Hair follicular keratinocyte (primary cell): Measurements from ENCODE around the gene SPATA2L. TPM values are rescaled to one million over a fixed set of nuclear protein-coding genes. Genes with fewer than 3 reads are reported as not detected.

Experiments
- total RNA-seq: library from RNA; depleted of rRNA; stranded (reverse); fragments of >200 nt; gene quantifications from 2 replicates; pipeline ENCODE4 v1.2.3, GENCODE V29; 2015

The SPATA2L gene, protein sequence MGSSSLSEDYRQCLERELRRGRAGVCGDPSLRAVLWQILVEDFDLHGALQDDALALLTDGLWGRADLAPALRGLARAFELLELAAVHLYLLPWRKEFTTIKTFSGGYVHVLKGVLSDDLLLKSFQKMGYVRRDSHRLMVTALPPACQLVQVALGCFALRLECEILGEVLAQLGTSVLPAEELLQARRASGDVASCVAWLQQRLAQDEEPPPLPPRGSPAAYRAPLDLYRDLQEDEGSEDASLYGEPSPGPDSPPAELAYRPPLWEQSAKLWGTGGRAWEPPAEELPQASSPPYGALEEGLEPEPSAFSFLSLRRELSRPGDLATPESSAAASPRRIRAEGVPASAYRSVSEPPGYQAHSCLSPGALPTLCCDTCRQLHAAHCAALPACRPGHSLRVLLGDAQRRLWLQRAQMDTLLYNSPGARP
- total RNA-seq = 14.1 and 18.1 TPM in 2 replicates

DNA sequence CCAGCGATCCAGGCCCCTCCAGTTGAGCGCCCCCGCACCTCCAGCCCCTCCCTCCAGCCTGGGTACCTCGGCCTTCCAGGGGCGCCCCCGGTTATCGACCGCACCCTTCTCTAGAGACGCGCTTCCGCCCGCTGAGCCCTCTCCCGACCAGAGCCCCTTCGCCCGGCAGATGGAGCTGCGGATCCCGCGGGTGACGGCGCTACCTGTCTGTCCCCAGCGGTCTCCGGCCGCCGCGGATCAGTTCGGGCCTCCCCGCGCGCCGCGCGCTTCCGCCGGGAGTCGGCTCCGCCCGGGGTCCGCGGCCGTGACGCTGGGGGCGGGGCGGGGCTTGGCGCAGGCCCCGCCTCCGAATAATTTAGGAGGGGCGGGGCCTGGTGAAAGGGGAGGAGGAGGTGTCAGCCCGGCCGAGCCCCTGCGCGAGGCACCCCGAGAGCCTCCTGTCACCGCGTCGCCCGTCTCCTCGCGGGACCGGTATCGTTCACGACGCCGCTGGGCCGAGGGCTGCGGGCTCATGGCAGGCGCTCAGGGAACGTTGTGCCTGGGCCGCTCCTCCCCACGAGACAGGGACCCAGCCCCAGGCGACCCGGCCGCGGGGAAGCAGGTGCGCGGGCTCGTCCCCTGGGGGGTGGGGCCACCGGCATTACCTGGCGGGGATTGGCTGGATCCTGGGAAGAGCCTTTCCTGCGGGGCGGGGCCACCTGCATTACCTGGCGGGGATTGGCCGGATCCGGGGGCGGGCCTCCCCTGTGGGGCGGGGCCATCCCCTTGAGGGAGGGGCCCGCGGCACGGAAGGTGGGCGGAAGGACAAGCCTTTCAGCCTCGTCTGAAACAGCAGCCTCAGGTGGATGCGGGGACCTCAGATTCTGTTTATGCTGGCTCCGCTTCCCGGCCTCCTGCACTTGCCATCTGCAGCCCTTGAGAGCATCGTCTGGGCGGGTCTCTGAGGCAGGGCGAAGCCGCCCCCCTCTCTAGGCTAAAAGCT, at the start of gene SPATA2L:
Gene SPATA2L (minus strand): TSS at position 281 of the 982 bp plus-strand sequence. CDS start 473 bp downstream, outside the sequence.

DNA sequence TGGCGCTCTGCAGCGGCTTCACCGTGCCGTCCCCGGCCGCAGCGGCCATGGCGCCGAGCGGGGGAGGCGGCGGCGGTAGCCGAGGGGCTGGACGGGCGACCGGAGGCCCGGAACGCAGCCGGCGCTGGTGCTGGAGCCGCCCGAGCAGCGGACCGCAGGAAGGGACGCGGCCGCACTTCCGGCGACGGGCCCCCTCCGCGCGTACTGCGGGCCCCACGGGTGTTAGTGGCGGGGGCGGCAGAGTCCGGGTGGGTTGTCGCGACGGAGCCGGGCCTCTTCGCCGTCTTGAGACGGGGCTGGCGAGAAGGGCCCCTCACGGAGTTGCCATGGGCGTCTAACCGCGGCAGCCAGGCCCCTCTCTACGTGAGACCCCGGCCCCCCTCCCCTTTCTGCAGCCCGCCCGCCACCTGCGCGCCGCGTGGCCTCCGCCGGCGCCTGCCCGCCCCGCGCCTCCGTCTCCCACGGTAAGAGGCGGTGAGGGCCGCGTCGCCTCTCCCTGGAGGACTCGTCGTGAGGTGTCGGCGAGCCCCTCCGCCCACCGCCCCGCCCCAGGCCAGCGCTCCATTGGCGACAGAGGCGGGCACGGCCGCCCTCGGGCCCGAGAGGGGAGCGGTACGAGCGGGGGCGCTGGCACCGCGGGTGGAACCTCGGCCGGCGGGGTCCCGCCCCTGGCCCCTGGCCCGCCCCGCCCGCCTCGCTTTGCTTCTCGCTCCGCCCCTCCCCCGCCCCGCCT, 19.5 kb upstream of the SPATA2L start, which contains the start of the genes VPS9D1 and ZNF276:
Gene VPS9D1 (minus strand): TSS at position 86 of the 733 bp plus-strand sequence. CDS start 37 bp downstream, at position 49.
Gene ZNF276 (plus strand): TSS at position 725 of the 733 bp plus-strand sequence. CDS start 104 bp downstream, outside the sequence.

DNA sequence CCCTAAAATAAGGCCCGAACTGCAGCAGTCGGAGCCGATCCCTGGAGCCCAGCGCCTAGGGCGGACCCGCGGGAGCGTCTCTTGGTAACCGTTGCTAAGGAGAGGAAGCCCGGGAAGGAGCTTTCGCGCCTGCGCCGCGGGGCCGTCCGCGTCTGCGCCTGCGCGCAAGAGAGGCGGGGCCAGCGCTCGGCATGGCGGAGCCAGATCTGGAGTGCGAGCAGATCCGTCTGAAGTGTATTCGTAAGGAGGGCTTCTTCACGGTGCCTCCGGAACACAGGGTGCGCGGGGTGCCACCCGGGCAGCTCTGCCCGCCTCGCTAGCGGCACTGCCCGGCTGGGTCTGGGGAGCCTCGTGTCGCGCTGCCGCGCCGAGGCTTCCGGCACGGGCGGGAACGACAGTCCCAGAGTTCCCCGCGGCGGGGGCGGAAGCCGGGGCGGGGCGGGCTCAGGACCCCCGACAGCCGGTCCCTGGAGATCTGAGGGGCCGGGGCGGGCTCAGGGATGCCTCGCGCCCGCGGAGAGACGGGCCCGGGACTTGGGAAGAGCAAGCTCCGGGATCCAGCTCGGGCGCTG, 14.9 kb downstream of the SPATA2L start, which contains the start of gene CDK10:
Gene CDK10 (plus strand): TSS at position 170 of the 572 bp plus-strand sequence. CDS start 22 bp downstream, at position 192.

DNA sequence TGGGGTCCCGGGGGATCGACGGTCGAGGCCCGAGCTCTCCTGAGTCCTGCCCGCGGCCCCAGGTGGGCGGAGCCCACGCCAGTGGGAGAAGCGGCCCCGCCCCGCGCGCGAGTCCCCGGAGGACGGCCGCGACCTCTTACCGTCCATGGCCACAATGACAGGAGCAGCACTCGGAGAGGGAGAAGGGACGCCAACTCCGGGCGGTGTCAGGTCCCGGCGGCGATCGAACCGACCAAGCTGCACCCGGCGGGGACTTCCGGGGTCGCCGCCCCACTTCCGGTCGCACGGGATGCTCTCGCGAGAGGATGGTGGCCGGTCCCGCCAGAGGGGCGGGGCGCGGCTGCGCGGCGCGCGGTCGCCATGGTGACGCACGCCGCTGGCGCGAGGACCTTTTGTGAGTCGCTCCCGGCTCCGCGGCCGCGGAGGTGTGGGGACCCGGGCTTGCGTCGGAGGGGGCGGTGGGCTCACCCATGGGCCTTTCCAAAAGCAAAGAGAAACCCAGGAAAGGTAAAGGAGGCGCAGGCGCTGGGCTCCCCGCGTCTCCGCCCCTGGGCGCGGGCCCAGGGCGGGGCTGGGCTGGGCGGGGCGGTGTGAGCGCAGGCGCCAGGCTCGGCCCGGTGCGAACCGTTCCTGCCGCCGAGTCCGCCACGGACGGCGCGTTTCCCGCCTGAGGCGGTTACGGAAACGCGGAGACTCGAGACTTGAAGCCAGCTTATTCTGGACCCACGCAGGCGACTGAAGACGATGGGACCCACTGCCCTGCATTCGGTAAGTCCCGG, 43.9 kb downstream of the SPATA2L start, which contains the start of the genes CHMP1A and SPATA33:
Gene CHMP1A (minus strand): TSS at position 267 of the 779 bp plus-strand sequence. CDS start 120 bp downstream, at position 147.
Gene SPATA33 (plus strand): TSS at position 395 of the 779 bp plus-strand sequence. CDS start 76 bp downstream, at position 471.

Other genes starting within 250 kb of the SPATA2L start
- 43.9 and 51.7 TPM in 2 replicates for gene ANKRD11, start 211.1 kb downstream of the SPATA2L start, total RNA-seq
- 63.1 and 126 TPM in 2 replicates for gene SPG7, start 193.3 kb downstream of the SPATA2L start, total RNA-seq
- gene RPL13, start 141.0 kb downstream of the SPATA2L start, total RNA-seq = 7,681 and 7,976 TPM in 2 replicates
- 0.70 and 4.8 TPM in 2 replicates for gene CPNE7, start 125.9 kb downstream of the SPATA2L start, total RNA-seq
- not detected in 2 replicates for gene DPEP1, start 88.1 kb downstream of the SPATA2L start, total RNA-seq
- 97.5 and 103 TPM in 2 replicates for gene CHMP1A, start 44.0 kb downstream of the SPATA2L start, total RNA-seq
- gene SPATA33, start 43.9 kb downstream of the SPATA2L start, total RNA-seq = 3.6 and 5.2 TPM in 2 replicates
- 34.2 and 49.0 TPM in 2 replicates for gene CDK10, start 15.0 kb downstream of the SPATA2L start, total RNA-seq
- 2.7 and 4.8 TPM in 2 replicates for gene VPS9D1, start 19.2 kb upstream of the SPATA2L start, total RNA-seq
- 10.5 TPM in 2 replicates for gene ZNF276, start 19.8 kb upstream of the SPATA2L start, total RNA-seq
- 11.2 and 15.5 TPM in 2 replicates for gene FANCA, start 114.9 kb upstream of the SPATA2L start, total RNA-seq
- gene SPIRE2, start 126.8 kb upstream of the SPATA2L start, total RNA-seq = 1.2 and 1.3 TPM in 2 replicates
- gene TCF25, start 171.9 kb upstream of the SPATA2L start, total RNA-seq = 111 and 127 TPM in 2 replicates
- gene MC1R, start 217.2 kb upstream of the SPATA2L start, total RNA-seq = 3.9 and 4.1 TPM in 2 replicates
- gene TUBB3, start 221.6 kb upstream of the SPATA2L start, total RNA-seq = 105 and 143 TPM in 2 replicates
- gene DEF8, start 247.1 kb upstream of the SPATA2L start, total RNA-seq = 72.9 and 85.9 TPM in 2 replicates